IMR-90 (cell line): ENCODE data around the gene ATP5F1C. TPM values are rescaled to one million over a fixed set of nuclear protein-coding genes. Genes with fewer than 3 reads are reported as not detected.

Source experiments
- ATAC-seq: fragments of 200-7000 bp; cut with Tn5 transposase; 2 replicates; pipeline ENCODE4 v1.9.1; 2020; ENCODE audit warnings: low read depth, mild to moderate bottlenecking, moderate library complexity
- BruUV-seq: library from RNA; stranded (reverse); fragments of 400-500 nt; replicated peaks from 2 replicates; lab custom pipeline; 2021; lab: Mats Ljungman, UMichigan
- CTCF ChIA-PET: fragments of 300-600 bp; formaldehyde crosslinking; extraction: SDS; loops from one replicate; lab custom pipeline; 2021; ENCODE audit warnings: antibody characterized with exemption; lab: Yijun Ruan, JAX
- POLR2A ChIA-PET: fragments of 300-600 bp; sonication (Branson Sonifier 250); formaldehyde crosslinking; loops from one replicate; lab custom pipeline; 2022; ENCODE audit warnings: antibody characterized with exemption; ENCODE audit not compliant: unreplicated experiment; lab: Charles Lee
- DNase-seq: peaks from one replicate; pipeline ENCODE4 v3.0.0; 2013
- H2AFZ ChIP-seq: replicated peaks from 2 replicates; pipeline ENCODE3; 2013; ENCODE audit warnings: low read length, mild to moderate bottlenecking; ENCODE audit not compliant: poor library complexity
- H2AK5ac ChIP-seq: 2 replicates; pipeline ENCODE4 v1.6.1; 2013; ENCODE audit warnings: low read depth, low read length, inconsistent platforms
- H2AK9ac ChIP-seq: replicated peaks from 2 replicates; pipeline ENCODE3; 2013; ENCODE audit warnings: mild to moderate bottlenecking, low read depth, low read length, moderate library complexity; ENCODE audit not compliant: poor library complexity
- H2BK120ac ChIP-seq: 2 replicates; pipeline ENCODE4 v1.6.1; 2013; ENCODE audit warnings: low read depth, low read length, inconsistent platforms
- H2BK15ac ChIP-seq: 3 replicates; pipeline ENCODE4 v1.6.1; 2013; ENCODE audit warnings: low read depth, low read length, inconsistent platforms
- H2BK20ac ChIP-seq: 2 replicates; pipeline ENCODE4 v1.6.1; 2013; ENCODE audit warnings: low read depth, mild to moderate bottlenecking, inconsistent platforms, low read length, moderate library complexity
- H2BK5ac ChIP-seq: 2 replicates; pipeline ENCODE4 v1.6.1; 2013; ENCODE audit warnings: mild to moderate bottlenecking, low read depth, low read length, inconsistent platforms; ENCODE audit not compliant: poor library complexity, severe bottlenecking
- H3K14ac ChIP-seq: replicated peaks from 2 replicates; pipeline ENCODE4 v1.6.1; 2013; ENCODE audit warnings: low read depth, low read length, inconsistent platforms
- H3K18ac ChIP-seq: 2 replicates; pipeline ENCODE4 v1.6.1; 2013; ENCODE audit warnings: low read depth, low read length, control low read depth
- H3K23ac ChIP-seq: 2 replicates; pipeline ENCODE4 v1.6.1; 2013; ENCODE audit warnings: low read depth, low read length, inconsistent platforms
- H3K27ac ChIP-seq: 2 replicates; pipeline ENCODE4 v1.5.1; 2013; ENCODE audit warnings: mild to moderate bottlenecking, control low read depth, low read length; ENCODE audit not compliant: insufficient read depth
- H3K27me3 ChIP-seq: 2 replicates; pipeline ENCODE4 v1.6.1; 2013; ENCODE audit warnings: low read length; ENCODE audit not compliant: control insufficient read depth, insufficient read depth
- H3K36me3 ChIP-seq: 2 replicates; pipeline ENCODE4 v1.6.1; 2013; ENCODE audit warnings: low read length, mixed read lengths; ENCODE audit not compliant: control insufficient read depth, insufficient read depth
- H3K4ac ChIP-seq: 2 replicates; pipeline ENCODE4 v1.6.1; 2013; ENCODE audit warnings: low read depth, low read length, inconsistent platforms
- H3K4me1 ChIP-seq: 2 replicates; pipeline ENCODE4 v1.6.1; 2013; ENCODE audit warnings: low read length, mixed read lengths; ENCODE audit not compliant: control insufficient read depth, insufficient read depth
- H3K4me2 ChIP-seq: 2 replicates; pipeline ENCODE4 v1.6.1; 2013; ENCODE audit warnings: low read depth, mild to moderate bottlenecking, control low read depth, low read length, moderate library complexity
- H3K4me3 ChIP-seq: 2 replicates; pipeline ENCODE4 v1.5.1; 2013; ENCODE audit warnings: low read depth, mild to moderate bottlenecking, control low read depth, low read length, moderate library complexity; ENCODE audit not compliant: insufficient read depth
- H3K56ac ChIP-seq: 2 replicates; pipeline ENCODE4 v1.6.1; 2013; ENCODE audit warnings: low read length, inconsistent platforms; ENCODE audit not compliant: insufficient read depth; ENCODE audit errors: extremely low read depth
- H3K79me1 ChIP-seq, 2 experiments: 2 replicates each; pipeline ENCODE4 v1.6.1; 2013; ENCODE audit warnings: low read length in 2 of 2, inconsistent platforms in 1 of 2, low read depth in 1 of 2
- H3K9ac ChIP-seq: 2 replicates; pipeline ENCODE4 v1.6.1; 2013; ENCODE audit warnings: low read depth, low read length, control low read depth
- H3K9me1 ChIP-seq: 2 replicates; pipeline ENCODE4 v1.6.1; 2013; ENCODE audit warnings: low read length, inconsistent platforms; ENCODE audit not compliant: insufficient read depth
- H3K9me3 ChIP-seq: 2 replicates; pipeline ENCODE4 v1.6.1; 2013; ENCODE audit warnings: low read length; ENCODE audit not compliant: control insufficient read depth, insufficient read depth
- H4K20me1 ChIP-seq: 2 replicates; pipeline ENCODE4 v1.6.1; 2013; ENCODE audit warnings: low read length, inconsistent platforms; ENCODE audit not compliant: insufficient read depth
- H4K5ac ChIP-seq: 2 replicates; pipeline ENCODE4 v1.6.1; 2013; ENCODE audit warnings: mild to moderate bottlenecking, low read depth, low read length, control low read depth
- H4K8ac ChIP-seq, 2 experiments: 2 replicates each; pipeline ENCODE4 v1.6.1; 2013; ENCODE audit warnings: low read depth in 2 of 2, low read length in 2 of 2, control low read depth in 1 of 2, inconsistent platforms in 1 of 2
- H4K91ac ChIP-seq: 2 replicates; pipeline ENCODE4 v1.6.1; 2013; ENCODE audit warnings: low read depth, low read length, inconsistent platforms; ENCODE audit not compliant: insufficient read depth
- BHLHE40 ChIP-seq: fragments of 150-350 bp; IDR thresholded peaks from 2 replicates; pipeline ENCODE4 v1.6.1; 2016; ENCODE audit warnings: mild to moderate bottlenecking, low read depth, low read length
- CEBPB ChIP-seq: IDR thresholded peaks from 2 replicates; pipeline ENCODE4 v1.6.1; 2012; ENCODE audit warnings: low read depth, low read length, improper control_type of control experiment
- CHD1 ChIP-seq: IDR thresholded peaks from 2 replicates; pipeline ENCODE4 v1.6.1; 2012; ENCODE audit warnings: low read depth, low read length, improper control_type of control experiment
- FOS ChIP-seq: fragments of 150-350 bp; IDR thresholded peaks from 2 replicates; pipeline ENCODE4 v1.6.1; 2016; ENCODE audit warnings: low read depth, low read length
- MAFK ChIP-seq: IDR thresholded peaks from 2 replicates; pipeline ENCODE4 v1.6.1; 2012; ENCODE audit warnings: low read depth, low read length, improper control_type of control experiment
- MXI1 ChIP-seq: IDR thresholded peaks from 2 replicates; pipeline ENCODE4 v1.6.1; 2012; ENCODE audit warnings: low read depth, mild to moderate bottlenecking, low read length, moderate library complexity, borderline replicate concordance
- NFE2L2 ChIP-seq: fragments of 150-350 bp; IDR thresholded peaks from 2 replicates; pipeline ENCODE4 v1.6.1; 2016; ENCODE audit warnings: low read depth, mild to moderate bottlenecking, low read length
- POLR2A ChIP-seq: IDR thresholded peaks from 2 replicates; pipeline ENCODE4 v1.6.1; 2012; ENCODE audit warnings: mild to moderate bottlenecking, low read depth, low read length
- RAD21 ChIP-seq: IDR thresholded peaks from 2 replicates; pipeline ENCODE4 v1.6.1; 2012; ENCODE audit warnings: low read length, improper control_type of control experiment
- RFX5 ChIP-seq: IDR thresholded peaks from 2 replicates; pipeline ENCODE4 v1.8.0; 2012; ENCODE audit warnings: low read depth, mild to moderate bottlenecking, low read length, moderate library complexity
- SMC3 ChIP-seq: fragments of 150-350 bp; IDR thresholded peaks from 2 replicates; pipeline ENCODE4 v1.6.1; 2016; ENCODE audit warnings: low read depth, mild to moderate bottlenecking, antibody characterized with exemption, low read length, moderate library complexity
- WGBS, 2 experiments: methylation state at CpG; one replicate each; pipeline versions ENCODE4 v1.1.5 to v1.1.7; 2013; ENCODE audit warnings: missing lambda C conversion rate in 2 of 2; ENCODE audit not compliant: insufficient read length in 1 of 2; ENCODE audit errors: extremely low coverage in 2 of 2; 5-methylcytosine and 5-hydroxymethylcytosine counted together
- dilution Hi-C: fragments of 300-500 bp; cut with HindIII; formaldehyde crosslinking; loops from one replicate; pipeline ENCODE4 v1.14.3; 2018; ENCODE audit warnings: low sequenced_read_pairs; ENCODE audit not compliant: unreplicated experiment
- in situ Hi-C: fragments of 300-500 bp; cut with MboI; formaldehyde crosslinking; loops from 3 replicates; pipeline ENCODE4 v1.14.3; 2019; ENCODE audit warnings: low sequenced_read_pairs, inconsistent platforms, mixed read lengths
- intact Hi-C: fragments of 100-400 bp; cut with micrococcal nuclease; formaldehyde crosslinking; loops from 2 replicates; pipeline ENCODE4 v1.10.0; 2022
- polyA plus RNA-seq, 3 experiments: library from polyadenylated mRNA; depleted of rRNA; stranded (reverse); fragments of >200 nt; gene quantifications; 2 replicates each; pipeline ENCODE4 v1.2.3, GENCODE V29; 2012; ENCODE audit warnings: low replicate concordance in 1 of 3
- total RNA-seq: library from RNA; depleted of rRNA; stranded (reverse); fragments of >200 nt; gene quantifications from 2 replicates; pipeline ENCODE4 v1.2.3, GENCODE V29; 2012
- TF ChIP-seq, protein P1 (sequence below): fragments of 150-350 bp; IDR thresholded peaks from 2 replicates; pipeline ENCODE4 v1.6.1; 2017; ENCODE audit warnings: mild to moderate bottlenecking, antibody characterized with exemption, low read length, low read depth
- TF ChIP-seq, protein P2 (sequence below): conservative IDR thresholded peaks from 2 replicates; pipeline ENCODE4 v1.5.1; 2012; ENCODE audit warnings: mild to moderate bottlenecking, low read depth, low read length, improper control_type of control experiment
- TF ChIP-seq, protein P3 (sequence below): fragments of 150-350 bp; IDR thresholded peaks from 2 replicates; pipeline ENCODE4 v1.6.1; 2016; ENCODE audit warnings: low read depth, mild to moderate bottlenecking, low read length, moderate library complexity, borderline replicate concordance

ATP5F1C gene
- total and polyA plus RNA-seq, 2 of the 4 experiments (the other 2 are of a cell fraction) = 357 to 367 TPM

DNA sequence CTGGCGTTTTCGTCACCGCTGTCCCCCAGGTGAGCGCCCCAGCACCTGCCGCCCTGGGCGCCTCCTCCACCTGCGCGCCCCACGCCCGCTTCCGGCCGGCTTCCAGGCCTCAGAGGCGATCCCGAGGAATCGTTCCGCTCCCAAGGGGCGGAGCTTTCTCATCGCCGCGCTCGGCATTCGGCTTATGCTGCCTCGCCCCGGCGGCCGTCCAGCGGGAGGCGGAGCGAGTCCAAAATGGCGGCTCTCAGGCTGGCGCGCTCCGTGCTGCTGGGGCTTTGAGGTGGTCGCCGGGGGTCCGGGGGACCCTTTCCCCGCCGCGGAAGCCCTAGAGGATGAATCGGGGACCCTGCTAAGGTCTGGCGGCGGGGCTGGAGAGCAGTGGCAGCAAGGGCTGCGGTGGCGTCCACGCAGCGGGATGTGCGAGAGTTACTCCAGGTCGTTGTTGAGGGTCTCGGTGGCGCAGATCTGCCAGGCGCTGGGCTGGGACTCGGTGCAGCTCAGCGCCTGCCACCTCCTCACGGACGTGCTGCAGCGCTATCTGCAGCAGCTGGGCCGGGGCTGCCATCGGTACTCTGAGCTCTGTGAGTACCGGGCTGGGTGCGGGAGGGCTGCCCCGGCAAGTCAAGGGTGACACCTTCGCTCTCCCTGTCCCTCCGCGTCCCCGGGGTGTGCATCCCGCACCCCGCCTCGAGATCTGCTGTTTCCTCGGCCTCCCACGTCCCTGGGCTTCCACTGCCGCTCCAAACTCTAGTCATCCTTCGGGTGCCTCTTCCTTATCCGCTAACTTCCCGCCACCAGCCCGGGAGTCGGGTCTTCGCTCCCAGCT is 30.5 kb downstream of the ATP5F1C start, which contains the start of gene TAF3:
Gene TAF3, plus strand, starts transcription at position 211 of the 826 bp plus-strand sequence. Its CDS starts 205 bp downstream, at position 416.
- dilution Hi-C loops = no loop called here
- TF ChIP-seq, protein P1, sequence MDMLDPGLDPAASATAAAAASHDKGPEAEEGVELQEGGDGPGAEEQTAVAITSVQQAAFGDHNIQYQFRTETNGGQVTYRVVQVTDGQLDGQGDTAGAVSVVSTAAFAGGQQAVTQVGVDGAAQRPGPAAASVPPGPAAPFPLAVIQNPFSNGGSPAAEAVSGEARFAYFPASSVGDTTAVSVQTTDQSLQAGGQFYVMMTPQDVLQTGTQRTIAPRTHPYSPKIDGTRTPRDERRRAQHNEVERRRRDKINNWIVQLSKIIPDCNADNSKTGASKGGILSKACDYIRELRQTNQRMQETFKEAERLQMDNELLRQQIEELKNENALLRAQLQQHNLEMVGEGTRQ = 0 out of 2 replicates have a peak, but pooled peaks have one; percentile 16
- TF ChIP-seq RFX5 = no peak
- TF ChIP-seq MAFK = no peak
- no peak; the same call in 1 of the 2 replicates for TF ChIP-seq RAD21
- no peak for TF ChIP-seq SMC3
- no peak for TF ChIP-seq FOS
- TF ChIP-seq MXI1 = no peak
- TF ChIP-seq, protein P2, sequence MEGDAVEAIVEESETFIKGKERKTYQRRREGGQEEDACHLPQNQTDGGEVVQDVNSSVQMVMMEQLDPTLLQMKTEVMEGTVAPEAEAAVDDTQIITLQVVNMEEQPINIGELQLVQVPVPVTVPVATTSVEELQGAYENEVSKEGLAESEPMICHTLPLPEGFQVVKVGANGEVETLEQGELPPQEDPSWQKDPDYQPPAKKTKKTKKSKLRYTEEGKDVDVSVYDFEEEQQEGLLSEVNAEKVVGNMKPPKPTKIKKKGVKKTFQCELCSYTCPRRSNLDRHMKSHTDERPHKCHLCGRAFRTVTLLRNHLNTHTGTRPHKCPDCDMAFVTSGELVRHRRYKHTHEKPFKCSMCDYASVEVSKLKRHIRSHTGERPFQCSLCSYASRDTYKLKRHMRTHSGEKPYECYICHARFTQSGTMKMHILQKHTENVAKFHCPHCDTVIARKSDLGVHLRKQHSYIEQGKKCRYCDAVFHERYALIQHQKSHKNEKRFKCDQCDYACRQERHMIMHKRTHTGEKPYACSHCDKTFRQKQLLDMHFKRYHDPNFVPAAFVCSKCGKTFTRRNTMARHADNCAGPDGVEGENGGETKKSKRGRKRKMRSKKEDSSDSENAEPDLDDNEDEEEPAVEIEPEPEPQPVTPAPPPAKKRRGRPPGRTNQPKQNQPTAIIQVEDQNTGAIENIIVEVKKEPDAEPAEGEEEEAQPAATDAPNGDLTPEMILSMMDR = no peak
- TF ChIP-seq CEBPB = no peak
- TF ChIP-seq, protein P3, sequence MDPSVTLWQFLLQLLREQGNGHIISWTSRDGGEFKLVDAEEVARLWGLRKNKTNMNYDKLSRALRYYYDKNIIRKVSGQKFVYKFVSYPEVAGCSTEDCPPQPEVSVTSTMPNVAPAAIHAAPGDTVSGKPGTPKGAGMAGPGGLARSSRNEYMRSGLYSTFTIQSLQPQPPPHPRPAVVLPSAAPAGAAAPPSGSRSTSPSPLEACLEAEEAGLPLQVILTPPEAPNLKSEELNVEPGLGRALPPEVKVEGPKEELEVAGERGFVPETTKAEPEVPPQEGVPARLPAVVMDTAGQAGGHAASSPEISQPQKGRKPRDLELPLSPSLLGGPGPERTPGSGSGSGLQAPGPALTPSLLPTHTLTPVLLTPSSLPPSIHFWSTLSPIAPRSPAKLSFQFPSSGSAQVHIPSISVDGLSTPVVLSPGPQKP = 0 out of 2 replicates have a peak, but pooled peaks have one; percentile 22
- no peak for TF ChIP-seq BHLHE40
- no peak for TF ChIP-seq NFE2L2
- TF ChIP-seq POLR2A = peak; percentile 58
- TF ChIP-seq CHD1 = no peak

More for the DNA sequence above, 30.5 kb downstream of the ATP5F1C start, which contains the start of gene TAF3:
- in situ Hi-C loops (no loop called here), intact Hi-C loops (no loop called here)
- peaks cover 3% of the 10 kb centered on the region; the same call in 1 of the 2 replicates for H4K20me1 ChIP-seq
- 0 out of 2 replicates have a peak within 1 kb of the TSS, but pooled peaks have one; percentile 51 for H3K4ac ChIP-seq
- peak within 1 kb of the TSS; percentile 99 for H3K4me2 ChIP-seq
- peak within 1 kb of the TSS; percentile 70 for H3K23ac ChIP-seq
- H2BK15ac ChIP-seq = no peak within 1 kb of the TSS
- ATAC-seq (peak; percentile 98), DNase-seq (peak; percentile 82)
- H3K9me3 ChIP-seq = no peaks in the 10 kb centered on the region
- BruUV-seq = no TSS peak
- no peak within 1 kb of the TSS for H2BK120ac ChIP-seq
- H3K9ac ChIP-seq = peak within 1 kb of the TSS; percentile 76
- H4K5ac ChIP-seq = peak within 1 kb of the TSS; percentile 65; the same call in 1 of the 2 replicates
- H3K14ac ChIP-seq = peak within 1 kb of the TSS; percentile 50
- CTCF ChIA-PET = interaction anchor here (1.0 kb wide), 1 partner anchor 10 kb away, joined by 3 read pairs; no protein-coding TSS in a partner anchor
- POLR2A ChIA-PET = no interaction called here
- peaks cover 5 to 23% of the 10 kb centered on the region in 2 experiments for H3K79me1 ChIP-seq
- 0% methylated on average over 31 of the region's 77 CpGs; no CpG with 5 or more reads in 1 of the 2 experiments for WGBS, 2 experiments
- no peaks in the 10 kb centered on the region for H3K4me1 ChIP-seq
- H3K18ac ChIP-seq = no peak within 1 kb of the TSS; the same call in 1 of the 2 replicates
- H2BK20ac ChIP-seq = no peak within 1 kb of the TSS
- peak within 1 kb of the TSS; percentile 93 for H3K4me3 ChIP-seq
- H2AK9ac ChIP-seq = peak within 1 kb of the TSS; percentile 77
- H3K27me3 ChIP-seq = peaks cover 13% of the 10 kb centered on the region; the same call in 1 of the 2 replicates
- peak within 1 kb of the TSS; percentile 30 to 95 for H4K8ac ChIP-seq
- peak within 1 kb of the TSS; percentile 67 for H3K27ac ChIP-seq
- H4K91ac ChIP-seq = no peak within 1 kb of the TSS
- H2BK5ac ChIP-seq = peak within 1 kb of the TSS; percentile 31
- H3K36me3 ChIP-seq = no peaks in the 10 kb centered on the region; the same call in 1 of the 2 replicates
- peak within 1 kb of the TSS; percentile 98 for H2AFZ ChIP-seq
- H3K56ac ChIP-seq = no peak within 1 kb of the TSS
- H2AK5ac ChIP-seq = no peak within 1 kb of the TSS
- no peaks in the 10 kb centered on the region for H3K9me1 ChIP-seq
